ENCODE measurements around the gene CNTN6. TPM values are rescaled to one million over a fixed set of nuclear protein-coding genes. Genes with fewer than 3 reads are reported as not detected.

Gene CNTN6
- total RNA-seq, 4 donors from 2014 or later, result not detected

DNA sequence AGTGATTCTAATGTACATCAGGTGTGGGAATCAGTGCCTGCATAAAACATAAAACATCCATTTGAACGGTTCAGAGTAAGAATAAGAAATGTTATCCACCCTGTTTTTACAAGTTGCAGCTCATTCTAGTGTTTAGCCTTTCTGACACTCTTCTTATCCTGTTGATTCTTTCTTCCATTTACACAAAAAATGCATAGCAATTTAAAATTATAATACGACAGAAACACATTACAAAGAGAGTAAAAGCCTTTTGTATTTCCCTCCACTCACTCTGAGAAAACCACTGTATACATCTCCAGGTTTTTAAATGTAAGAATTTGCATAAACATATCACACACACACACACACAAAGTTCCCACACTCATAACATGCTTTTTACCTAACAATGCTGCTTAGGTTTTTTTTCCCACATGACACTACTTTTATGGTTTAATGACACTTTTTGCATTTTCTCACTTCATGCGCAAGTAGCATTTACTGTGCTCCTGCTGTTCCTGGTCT lies 199.8 kb downstream of the CNTN6 start:
- TF ChIP-seq EP300 (IDR thresholded peaks at IDR 0.05; ENCODE audit: low read depth) (no peak), POLR2A (IDR thresholded peaks at IDR 0.05) (no peak), POLR2AphosphoS5 (IDR thresholded peaks at IDR 0.05) (no peak)
- TF ChIP-seq, protein P1, sequence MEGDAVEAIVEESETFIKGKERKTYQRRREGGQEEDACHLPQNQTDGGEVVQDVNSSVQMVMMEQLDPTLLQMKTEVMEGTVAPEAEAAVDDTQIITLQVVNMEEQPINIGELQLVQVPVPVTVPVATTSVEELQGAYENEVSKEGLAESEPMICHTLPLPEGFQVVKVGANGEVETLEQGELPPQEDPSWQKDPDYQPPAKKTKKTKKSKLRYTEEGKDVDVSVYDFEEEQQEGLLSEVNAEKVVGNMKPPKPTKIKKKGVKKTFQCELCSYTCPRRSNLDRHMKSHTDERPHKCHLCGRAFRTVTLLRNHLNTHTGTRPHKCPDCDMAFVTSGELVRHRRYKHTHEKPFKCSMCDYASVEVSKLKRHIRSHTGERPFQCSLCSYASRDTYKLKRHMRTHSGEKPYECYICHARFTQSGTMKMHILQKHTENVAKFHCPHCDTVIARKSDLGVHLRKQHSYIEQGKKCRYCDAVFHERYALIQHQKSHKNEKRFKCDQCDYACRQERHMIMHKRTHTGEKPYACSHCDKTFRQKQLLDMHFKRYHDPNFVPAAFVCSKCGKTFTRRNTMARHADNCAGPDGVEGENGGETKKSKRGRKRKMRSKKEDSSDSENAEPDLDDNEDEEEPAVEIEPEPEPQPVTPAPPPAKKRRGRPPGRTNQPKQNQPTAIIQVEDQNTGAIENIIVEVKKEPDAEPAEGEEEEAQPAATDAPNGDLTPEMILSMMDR (IDR thresholded peaks at IDR 0.05), result no peak
- no peaks in the 10 kb centered on the region for H3K36me3 ChIP-seq
- H3K4me1 ChIP-seq, result no peaks in the 10 kb centered on the region
- H3K27ac ChIP-seq, result no peak overlapping the region
- H3K27me3 ChIP-seq, result no peaks in the 10 kb centered on the region
- no peak overlapping the region for H3K4me3 ChIP-seq
- in situ Hi-C loops (cut with MboI; ENCODE audit: low pct_ligation_motif_present in 1 of 4, low pct_unique_long_range_greater_than_20kb in 1 of 4, low sequenced_read_pairs in 3 of 4) (no loop called here), intact Hi-C loops (cut with DNase I; ENCODE audit: low total_unique reads) (loop anchor here (5.0 kb wide), 1 partner anchor 105 kb away; no protein-coding TSS in a partner anchor)
- H3K9me3 ChIP-seq, result no peaks in the 10 kb centered on the region
- no peak for DNase-seq
- WGBS, 2 donors (ENCODE audit: low coverage in 1 of 2), result 28 to 51% methylated on average over 3 of the region's 3 CpGs

DNA sequence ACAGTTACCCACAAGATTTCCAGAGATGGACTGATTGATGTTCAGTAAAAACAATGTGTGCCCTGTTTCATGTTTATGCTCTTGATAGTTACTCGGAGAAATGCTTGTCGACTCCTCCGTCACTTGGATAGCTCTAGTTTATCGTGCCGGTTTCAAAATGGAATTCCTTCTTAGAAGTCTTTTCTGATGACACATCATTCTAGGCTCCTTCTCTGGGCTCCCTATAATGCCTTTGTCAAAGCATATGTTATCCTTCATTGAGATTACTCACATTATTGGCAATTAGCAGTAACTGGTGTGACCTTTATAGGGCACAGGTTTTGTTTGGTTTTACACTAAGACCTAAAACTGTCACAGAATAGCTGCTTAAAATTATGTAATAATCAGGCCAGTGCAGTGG lies 201.8 kb downstream of the CNTN6 start:
- H3K4me3 ChIP-seq, result no peak overlapping the region
- intact Hi-C loops (cut with DNase I; ENCODE audit: low total_unique reads) (loop anchor here (5.0 kb wide), 1 partner anchor 103 kb away; no protein-coding TSS in a partner anchor), in situ Hi-C loops (cut with MboI; ENCODE audit: low pct_ligation_motif_present in 1 of 4, low pct_unique_long_range_greater_than_20kb in 1 of 4, low sequenced_read_pairs in 3 of 4) (no loop called here)
- H3K27ac ChIP-seq, result no peak overlapping the region
- H3K27me3 ChIP-seq, result no peaks in the 10 kb centered on the region
- no peak for TF ChIP-seq POLR2AphosphoS5 (IDR thresholded peaks at IDR 0.05)
- no peaks in the 10 kb centered on the region for H3K9me3 ChIP-seq
- no peaks in the 10 kb centered on the region for H3K4me1 ChIP-seq
- H3K36me3 ChIP-seq, result no peaks in the 10 kb centered on the region
- no peak for DNase-seq
- WGBS, 2 donors (ENCODE audit: low coverage in 1 of 2), result 88 to 95% methylated on average over 5 of the region's 5 CpGs

DNA sequence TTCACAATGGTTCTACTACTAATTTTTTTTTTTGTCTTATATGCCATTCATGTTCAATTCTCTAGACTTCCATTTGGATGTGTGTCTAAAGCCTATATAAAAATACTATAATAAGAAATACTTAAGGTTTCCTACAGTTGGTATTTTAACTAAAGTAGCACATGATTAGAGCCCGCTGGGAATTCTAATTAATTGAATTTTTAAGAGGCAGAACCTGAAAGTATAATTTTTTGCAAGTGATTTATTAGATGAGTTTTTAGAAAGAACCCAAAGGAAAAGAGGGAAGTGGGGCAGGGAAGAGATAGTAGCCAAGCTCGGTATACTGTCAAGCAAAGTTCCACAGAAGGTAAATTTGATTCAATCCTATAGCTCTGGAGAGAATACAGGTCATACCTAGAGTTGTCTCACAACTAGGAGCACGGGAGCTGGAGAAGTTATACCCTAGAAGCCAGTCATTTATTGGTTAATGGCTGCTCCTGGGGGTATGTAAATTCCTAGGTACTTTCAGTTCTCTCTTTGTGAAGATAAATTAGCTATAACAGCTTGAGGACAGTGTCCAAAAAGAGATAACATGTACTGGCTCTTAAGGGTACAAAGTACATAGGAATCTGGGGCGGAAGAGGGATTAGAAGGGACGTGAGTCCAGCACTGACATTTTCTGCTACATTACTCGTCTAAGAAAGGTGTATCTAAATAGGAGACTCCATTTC lies 225.6 kb downstream of the CNTN6 start:
- Histone ChIP-seq H3K27ac (no peak overlapping the region), H3K4me1 (no peaks in the 10 kb centered on the region), H3K9me3 (no peaks in the 10 kb centered on the region), H3K4me3 (no peak overlapping the region), H3K36me3 (no peaks in the 10 kb centered on the region), H3K27me3 (no peaks in the 10 kb centered on the region)
- no peak for TF ChIP-seq POLR2AphosphoS5 (IDR thresholded peaks at IDR 0.05)
- TF ChIP-seq, protein P1 (IDR thresholded peaks at IDR 0.05), result no peak
- no peak for TF ChIP-seq POLR2A (IDR thresholded peaks at IDR 0.05)
- TF ChIP-seq EP300 (IDR thresholded peaks at IDR 0.05; ENCODE audit: low read depth), result no peak
- in situ Hi-C loops (cut with MboI; ENCODE audit: low pct_ligation_motif_present in 1 of 4, low pct_unique_long_range_greater_than_20kb in 1 of 4, low sequenced_read_pairs in 3 of 4) (no loop called here), intact Hi-C loops (cut with DNase I; ENCODE audit: low total_unique reads) (no loop called here)
- WGBS, 2 donors (ENCODE audit: low coverage in 1 of 2), result 29 to 44% methylated on average over 6 of the region's 6 CpGs
- DNase-seq, result no peak

DNA sequence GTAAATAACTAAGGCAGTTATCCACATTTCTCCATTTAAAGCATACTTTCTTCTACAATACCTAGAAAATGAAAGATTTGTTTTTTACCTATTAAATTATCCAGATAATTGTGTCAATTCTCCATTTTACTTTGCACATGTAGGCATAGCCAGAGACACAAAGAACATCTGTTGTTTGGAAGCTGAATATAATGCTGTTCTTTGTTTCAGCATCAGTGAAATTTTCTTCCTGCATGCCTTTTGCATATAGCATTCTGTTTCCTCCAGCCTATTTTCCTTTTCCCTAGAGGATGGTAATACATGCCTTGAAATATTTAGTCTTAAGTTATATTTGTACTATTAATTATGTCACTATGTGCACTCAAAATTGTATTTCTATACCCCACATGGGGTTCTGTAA lies 233.7 kb downstream of the CNTN6 start:
- intact Hi-C loops (cut with DNase I; ENCODE audit: low total_unique reads) (no loop called here), in situ Hi-C loops (cut with MboI; ENCODE audit: low pct_ligation_motif_present in 1 of 4, low pct_unique_long_range_greater_than_20kb in 1 of 4, low sequenced_read_pairs in 3 of 4) (no loop called here)
- H3K4me3 ChIP-seq, result no peak overlapping the region
- H3K27ac ChIP-seq, result no peak overlapping the region
- no peaks in the 10 kb centered on the region for H3K36me3 ChIP-seq
- DNase-seq, result no peak
- TF ChIP-seq, protein P1 (IDR thresholded peaks at IDR 0.05), result no peak
- TF ChIP-seq EP300 (IDR thresholded peaks at IDR 0.05; ENCODE audit: low read depth), result no peak
- TF ChIP-seq POLR2A (IDR thresholded peaks at IDR 0.05), result no peak
- no peak for TF ChIP-seq POLR2AphosphoS5 (IDR thresholded peaks at IDR 0.05)
- H3K27me3 ChIP-seq, result no peaks in the 10 kb centered on the region
- no peaks in the 10 kb centered on the region for H3K9me3 ChIP-seq
- no peaks in the 10 kb centered on the region for H3K4me1 ChIP-seq

All from transverse colon (tissue), 4 donors.